Tibial artery (tissue), 4 donors: ENCODE results near the gene RFXAP.
"Not testable (repeated sequence)": the region's sequence is repeated elsewhere in the genome, so short reads cannot be mapped to it uniquely, and the experiment has no call there.

Experiments
- DNase-seq, 2 donors: peaks; one replicate each; pipeline ENCODE4 v3.0.0-alpha.2; 2019
- H3K27ac ChIP-seq, 2 donors: fragments of 200-600 bp; sonication (generic) in 1 of 2; 1 replicate in 1 of 2; 2 replicates in 1 of 2; pipeline ENCODE4 v1.5.1; 2018 to 2019; ENCODE audit warnings: mild to moderate bottlenecking in 1 of 2
- H3K27me3 ChIP-seq, 2 donors: fragments of 200-600 bp; sonication (generic) in 1 of 2; one replicate each; pipeline versions ENCODE4 v1.5.1 to v1.6.0; 2016 to 2019
- H3K36me3 ChIP-seq, 3 donors: fragments of 200-600 bp; sonication (generic) in 2 of 3; one replicate each; pipeline ENCODE4 v1.5.1; 2016 to 2019; ENCODE audit warnings: mild to moderate bottlenecking in 2 of 3
- H3K4me1 ChIP-seq, 4 donors: fragments of 200-600 bp; sonication (generic) in 2 of 4; 1 replicate in 3 of 4; 2 replicates in 1 of 4; pipeline ENCODE4 v1.5.1; 2016 to 2019
- H3K4me3 ChIP-seq, 2 donors: fragments of 200-600 bp; sonication (generic) in 1 of 2; 1 replicate in 1 of 2; 2 replicates in 1 of 2; pipeline ENCODE4 v1.5.1; 2018 to 2019; ENCODE audit warnings: mild to moderate bottlenecking in 2 of 2
- H3K9me3 ChIP-seq, 3 donors: fragments of 200-600 bp; sonication (generic) in 1 of 3; one replicate each; pipeline ENCODE4 v1.5.1; 2016 to 2019
- intact Hi-C: fragments of 100-400 bp; cut with DNase I; formaldehyde crosslinking; loops from one replicate; pipeline ENCODE4 v1.15.0; 2023; ENCODE audit warnings: low total_unique reads
- TF ChIP-seq, protein P1 (sequence below), 2 experiments: fragments of 200-600 bp in 1 of 2; fragments of 450-650 bp in 1 of 2; IDR thresholded peaks; one replicate each; pipeline ENCODE4 v1.5.1; 2017 to 2019; ENCODE audit warnings: antibody characterized with exemption in 2 of 2, mild to moderate bottlenecking in 1 of 2, moderate library complexity in 1 of 2

The RFXAP gene

GRCh38 chr13:36776175-36776574 lies 42.8 kb upstream of the RFXAP start:
- Histone ChIP-seq H3K36me3 (no peaks in the 10 kb centered on the region), H3K27ac (no peak overlapping the region), H3K4me1 (no peaks in the 10 kb centered on the region), H3K4me3 (no peak overlapping the region), H3K27me3 (no peaks in the 10 kb centered on the region), H3K9me3 (no peaks in the 10 kb centered on the region)
- intact Hi-C loops: no loop called here
- TF ChIP-seq, protein P1, sequence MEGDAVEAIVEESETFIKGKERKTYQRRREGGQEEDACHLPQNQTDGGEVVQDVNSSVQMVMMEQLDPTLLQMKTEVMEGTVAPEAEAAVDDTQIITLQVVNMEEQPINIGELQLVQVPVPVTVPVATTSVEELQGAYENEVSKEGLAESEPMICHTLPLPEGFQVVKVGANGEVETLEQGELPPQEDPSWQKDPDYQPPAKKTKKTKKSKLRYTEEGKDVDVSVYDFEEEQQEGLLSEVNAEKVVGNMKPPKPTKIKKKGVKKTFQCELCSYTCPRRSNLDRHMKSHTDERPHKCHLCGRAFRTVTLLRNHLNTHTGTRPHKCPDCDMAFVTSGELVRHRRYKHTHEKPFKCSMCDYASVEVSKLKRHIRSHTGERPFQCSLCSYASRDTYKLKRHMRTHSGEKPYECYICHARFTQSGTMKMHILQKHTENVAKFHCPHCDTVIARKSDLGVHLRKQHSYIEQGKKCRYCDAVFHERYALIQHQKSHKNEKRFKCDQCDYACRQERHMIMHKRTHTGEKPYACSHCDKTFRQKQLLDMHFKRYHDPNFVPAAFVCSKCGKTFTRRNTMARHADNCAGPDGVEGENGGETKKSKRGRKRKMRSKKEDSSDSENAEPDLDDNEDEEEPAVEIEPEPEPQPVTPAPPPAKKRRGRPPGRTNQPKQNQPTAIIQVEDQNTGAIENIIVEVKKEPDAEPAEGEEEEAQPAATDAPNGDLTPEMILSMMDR (IDR thresholded peaks at IDR 0.05): no peak
- no peak for DNase-seq

DNA sequence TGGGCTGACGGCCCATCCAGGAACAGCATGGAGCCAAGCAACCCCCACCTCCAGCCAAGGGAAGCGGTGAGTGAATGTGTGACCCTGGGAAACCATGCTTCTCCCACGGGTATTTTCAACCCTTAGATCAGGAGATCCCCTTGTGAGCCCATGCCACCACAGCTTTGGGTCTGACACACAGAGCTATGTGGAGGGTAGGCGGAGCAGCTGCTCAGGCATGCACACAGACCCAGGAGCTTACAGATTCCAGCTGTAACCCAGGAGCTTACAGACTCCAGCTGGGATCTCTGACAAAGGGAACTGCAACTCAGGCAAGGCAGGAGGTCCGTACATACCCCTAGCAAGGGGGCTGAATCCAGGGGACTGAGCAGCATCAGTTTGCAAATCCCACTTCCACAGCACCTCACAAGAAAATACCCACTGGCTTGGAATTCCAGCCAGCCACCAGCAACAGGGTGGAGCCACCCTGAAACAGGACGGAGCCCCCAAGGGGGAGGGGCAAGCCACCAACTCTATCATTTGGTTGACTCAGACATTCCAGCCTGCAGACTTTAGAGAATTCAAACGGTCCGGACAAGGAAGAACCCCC lies 40.8 kb upstream of the RFXAP start:
- TF ChIP-seq, protein P1 (IDR thresholded peaks at IDR 0.05): no peak

DNA sequence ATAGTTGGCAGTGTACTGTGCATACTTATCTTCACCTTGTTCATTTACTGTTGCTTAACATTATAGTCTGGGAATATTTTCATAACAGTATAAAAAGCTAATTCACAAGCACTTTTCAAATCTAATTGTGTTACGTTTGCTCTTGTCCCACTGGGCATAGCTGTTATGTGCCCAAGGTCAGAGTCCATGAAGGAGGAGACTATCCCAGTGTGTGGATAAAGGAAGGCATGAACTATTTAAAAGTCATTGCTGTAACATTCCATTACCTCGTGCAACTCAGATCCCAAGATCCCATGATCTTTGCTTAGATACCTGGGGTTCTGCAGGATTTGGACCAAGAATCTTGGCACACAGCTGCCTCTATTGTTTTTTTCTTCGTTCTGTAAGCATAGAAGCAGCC lies 35.1 kb upstream of the RFXAP start:
- intact Hi-C loops: no loop called here

More for the DNA sequence above, 40.8 kb upstream of the RFXAP start:
- Histone ChIP-seq H3K27ac (no peak overlapping the region), H3K36me3 (no peaks in the 10 kb centered on the region), H3K4me3 (no peak overlapping the region), H3K9me3 (no peaks in the 10 kb centered on the region), H3K4me1 (no peaks in the 10 kb centered on the region), H3K27me3 (no peaks in the 10 kb centered on the region)
- intact Hi-C loops: no loop called here
- no peak for DNase-seq

GRCh38 chr13:36786175-36786574 lies 32.8 kb upstream of the RFXAP start:
- H3K36me3 ChIP-seq, H3K27me3 ChIP-seq, H3K4me1 ChIP-seq, H3K27ac ChIP-seq, intact Hi-C loops, DNase-seq, H3K4me3 ChIP-seq, H3K9me3 ChIP-seq: not testable (repeated sequence)

More for the DNA sequence above, 35.1 kb upstream of the RFXAP start:
- Histone ChIP-seq H3K9me3 (no peaks in the 10 kb centered on the region), H3K36me3 (no peaks in the 10 kb centered on the region), H3K4me3 (no peak overlapping the region), H3K27ac (no peak overlapping the region), H3K4me1 (no peaks in the 10 kb centered on the region), H3K27me3 (no peaks in the 10 kb centered on the region)
- TF ChIP-seq, protein P1 (IDR thresholded peaks at IDR 0.05): no peak
- no peak for DNase-seq

GRCh38 chr13:36787181-36787580 lies 31.8 kb upstream of the RFXAP start:
- H3K27me3 ChIP-seq: no peaks in the 10 kb centered on the region
- no peaks in the 10 kb centered on the region for H3K9me3 ChIP-seq
- intact Hi-C loops: no loop called here
- no peak overlapping the region for H3K27ac ChIP-seq
- TF ChIP-seq, protein P1 (IDR thresholded peaks at IDR 0.05): no peak
- no peak overlapping the region for H3K4me3 ChIP-seq
- H3K4me1 ChIP-seq: no peaks in the 10 kb centered on the region
- no peaks in the 10 kb centered on the region for H3K36me3 ChIP-seq
- no peak for DNase-seq

- H3K9me3 ChIP-seq: no peaks in the 10 kb centered on the region
- intact Hi-C loops: no loop called here
- H3K36me3 ChIP-seq: no peaks in the 10 kb centered on the region
- H3K27me3 ChIP-seq: no peaks in the 10 kb centered on the region
- TF ChIP-seq, protein P1 (IDR thresholded peaks at IDR 0.05): no peak
- H3K4me1 ChIP-seq: no peaks in the 10 kb centered on the region
- H3K27ac ChIP-seq: no peak overlapping the region
- no peak for DNase-seq
- no peak overlapping the region for H3K4me3 ChIP-seq
Measured at GRCh38 chr13:36788276-36788675, 30.7 kb upstream of the RFXAP start.
